GM21723 (cell line): Measurements from ENCODE around the gene OR1J2.
A peak's percentile ranks its signal among the peaks of the same experiment; 100 is the strongest.
"Not testable (repeated sequence)": the region's sequence is repeated elsewhere in the genome, so short reads cannot be mapped to it uniquely, and the experiment has no call there.

Source experiments
- ATAC-seq: cut with Tn5 transposase; IDR thresholded peaks from one replicate; pipeline ENCODE4 v1.9.1; 2021; ENCODE audit warnings: mild to moderate bottlenecking, moderate library complexity; ENCODE audit not compliant: unreplicated experiment

OR1J2 gene, protein sequence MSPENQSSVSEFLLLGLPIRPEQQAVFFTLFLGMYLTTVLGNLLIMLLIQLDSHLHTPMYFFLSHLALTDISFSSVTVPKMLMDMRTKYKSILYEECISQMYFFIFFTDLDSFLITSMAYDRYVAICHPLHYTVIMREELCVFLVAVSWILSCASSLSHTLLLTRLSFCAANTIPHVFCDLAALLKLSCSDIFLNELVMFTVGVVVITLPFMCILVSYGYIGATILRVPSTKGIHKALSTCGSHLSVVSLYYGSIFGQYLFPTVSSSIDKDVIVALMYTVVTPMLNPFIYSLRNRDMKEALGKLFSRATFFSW

DNA sequence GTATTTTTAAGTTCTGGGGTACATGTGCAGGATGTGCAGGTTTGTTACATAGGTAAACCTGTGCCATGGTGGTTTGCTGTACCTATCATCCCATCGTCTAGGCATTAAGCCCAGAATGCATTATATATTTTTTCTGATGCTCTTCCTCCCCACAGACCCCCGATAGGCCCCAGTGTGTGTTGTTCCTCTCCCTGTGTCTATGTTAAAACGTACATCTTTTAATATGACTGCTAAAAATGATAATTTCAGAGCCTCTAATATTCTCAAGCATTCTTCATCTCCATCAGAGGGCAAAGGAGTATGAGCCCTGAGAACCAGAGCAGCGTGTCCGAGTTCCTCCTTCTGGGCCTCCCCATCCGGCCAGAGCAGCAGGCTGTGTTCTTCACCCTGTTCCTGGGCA lies at the start of gene OR1J2:
OR1J2 (plus strand) TSS at position 301 of the 400 bp plus-strand sequence; CDS start at position 301, 0 bp downstream.
- ATAC-seq, result no peak

DNA sequence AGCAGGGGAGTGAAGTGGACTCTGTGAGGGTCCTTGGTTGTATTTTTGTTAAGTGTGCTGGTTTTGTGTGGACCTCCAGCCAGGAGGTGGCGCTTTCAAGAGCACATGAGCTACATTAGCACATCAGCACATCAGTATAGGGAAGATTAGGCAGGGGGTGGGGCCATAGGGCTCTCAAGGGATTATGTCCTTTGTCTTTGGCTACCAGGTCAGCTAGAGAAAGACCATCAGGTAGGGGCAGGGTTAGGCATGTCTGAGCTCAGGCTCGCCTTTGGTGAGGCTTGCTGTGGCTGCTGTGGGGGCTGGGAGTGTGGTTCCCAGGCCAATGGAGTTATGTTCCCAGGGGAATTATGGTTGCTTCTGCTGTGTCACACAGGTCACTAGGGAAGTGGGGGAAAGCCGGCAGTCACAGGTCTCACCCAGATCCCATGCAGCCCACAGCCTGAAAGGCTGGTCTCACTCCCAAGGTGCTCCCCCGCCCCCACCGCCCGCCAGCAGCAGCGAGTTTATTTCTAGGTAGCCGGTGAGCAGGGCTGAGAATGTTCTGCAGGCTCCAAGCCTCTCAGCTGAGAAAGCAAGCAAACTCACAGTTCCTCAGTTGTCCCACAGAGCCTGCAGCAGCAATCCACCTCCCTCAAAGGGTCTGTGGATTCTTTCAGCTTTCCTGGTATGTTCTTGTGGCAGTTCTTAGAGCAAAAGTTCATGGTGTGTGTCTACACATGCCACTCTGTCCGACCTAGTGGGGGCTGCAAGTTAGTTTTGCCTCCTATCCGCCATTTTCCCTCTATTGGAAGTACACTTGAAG lies 46.6 kb upstream of the OR1J2 start:
- ATAC-seq, result peak; percentile 75

DNA sequence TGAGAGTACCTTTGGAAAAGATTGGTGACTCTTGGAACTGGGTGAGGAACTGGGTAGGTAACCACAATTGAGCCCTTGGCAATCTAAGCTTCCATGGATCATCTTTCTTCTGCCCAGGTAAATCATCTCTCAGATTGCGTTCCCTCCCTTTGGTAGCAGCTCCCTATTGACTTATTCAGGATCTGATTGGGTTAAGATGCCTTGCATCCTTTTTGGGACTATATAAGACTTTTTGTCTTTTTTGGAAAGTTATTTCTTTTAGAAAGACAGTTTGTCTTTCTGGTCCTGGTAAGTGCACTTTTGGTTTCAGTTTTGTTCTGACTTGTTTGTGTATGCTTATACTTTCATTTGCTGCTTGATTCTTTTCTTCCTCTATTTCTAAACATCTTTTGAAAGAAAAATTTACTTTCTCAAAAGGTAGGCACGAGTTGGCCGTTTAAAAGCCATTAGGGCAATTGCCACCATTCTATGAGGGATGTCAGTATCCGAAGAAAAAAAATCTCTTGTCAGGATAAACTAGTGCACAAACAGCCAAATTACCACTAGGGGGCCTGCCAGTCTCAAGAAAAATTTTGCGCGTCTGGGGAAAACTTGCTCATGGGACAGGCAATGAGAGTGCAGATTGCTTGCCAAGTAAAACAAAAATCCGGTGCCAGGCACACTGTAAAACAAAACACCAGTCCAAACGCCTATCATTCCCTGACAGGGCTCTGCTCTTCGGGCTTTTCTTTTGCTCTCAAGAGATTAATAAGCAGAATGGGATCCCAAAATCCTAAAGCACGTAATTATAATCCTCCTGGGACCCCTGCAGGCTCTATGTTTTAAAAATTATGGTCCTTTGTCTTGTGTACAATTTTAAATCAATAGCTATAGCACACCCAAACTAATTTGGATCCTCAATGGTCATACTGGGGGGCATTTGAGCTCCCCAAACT lies 45.7 kb upstream of the OR1J2 start:
- peak; percentile 74 for ATAC-seq

DNA sequence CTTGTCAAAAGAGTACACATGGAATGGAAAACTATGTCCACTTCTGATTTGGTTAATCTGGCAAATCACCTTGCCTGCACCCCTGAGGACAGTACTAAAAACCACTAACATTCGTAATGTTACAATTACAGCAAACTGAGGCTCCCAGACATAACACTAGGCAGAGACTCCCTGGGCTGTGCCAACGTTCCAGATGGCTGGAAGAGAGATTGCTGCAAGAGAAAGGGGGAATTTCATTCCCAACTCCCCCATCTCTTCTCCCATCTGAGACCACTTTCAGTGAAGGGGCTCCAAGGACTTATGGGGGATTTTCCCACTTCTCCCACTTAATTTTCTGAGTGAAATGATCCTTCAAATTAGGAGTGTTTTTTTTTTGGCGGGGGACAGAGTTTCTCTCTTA lies 44.1 kb upstream of the OR1J2 start:
- no peak for ATAC-seq

DNA sequence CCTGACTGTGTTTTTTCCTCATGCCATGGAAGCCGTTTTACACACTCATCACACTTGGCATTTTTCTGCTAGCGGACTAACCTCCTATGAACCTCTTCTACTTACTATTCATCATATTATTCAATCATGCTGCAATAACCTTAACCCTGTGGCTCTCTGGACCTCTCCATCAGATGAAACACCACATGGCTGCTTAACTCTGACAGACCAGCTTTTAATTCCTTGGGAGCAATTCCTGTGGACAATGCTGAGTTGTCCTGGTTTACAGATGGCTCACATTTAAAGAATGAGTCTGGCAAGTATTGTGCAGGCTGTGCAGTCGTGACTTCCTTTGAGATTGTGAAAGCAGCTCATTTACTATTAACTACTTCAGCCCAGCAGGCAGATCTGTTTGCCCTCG lies 41.9 kb upstream of the OR1J2 start:
- no peak for ATAC-seq

DNA sequence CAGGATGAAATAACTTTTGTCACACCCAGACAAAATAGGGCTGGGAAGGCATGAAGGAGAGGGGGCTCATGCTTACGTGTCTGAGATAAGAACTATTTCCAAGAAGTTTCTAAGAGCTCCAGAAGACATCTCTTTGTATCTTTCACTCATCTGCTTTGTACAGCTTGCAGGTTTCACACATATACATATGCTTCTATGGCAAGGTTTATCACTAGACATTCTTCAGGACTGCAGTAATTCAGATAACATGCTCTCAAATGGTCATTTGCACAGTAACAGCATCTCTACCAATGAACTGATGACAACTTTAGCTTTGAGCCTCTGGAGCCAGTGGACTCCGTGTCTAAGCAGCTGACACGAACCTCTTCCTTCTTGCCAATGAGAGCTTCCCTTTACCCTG lies 36.0 kb upstream of the OR1J2 start:
- ATAC-seq, result no peak

DNA sequence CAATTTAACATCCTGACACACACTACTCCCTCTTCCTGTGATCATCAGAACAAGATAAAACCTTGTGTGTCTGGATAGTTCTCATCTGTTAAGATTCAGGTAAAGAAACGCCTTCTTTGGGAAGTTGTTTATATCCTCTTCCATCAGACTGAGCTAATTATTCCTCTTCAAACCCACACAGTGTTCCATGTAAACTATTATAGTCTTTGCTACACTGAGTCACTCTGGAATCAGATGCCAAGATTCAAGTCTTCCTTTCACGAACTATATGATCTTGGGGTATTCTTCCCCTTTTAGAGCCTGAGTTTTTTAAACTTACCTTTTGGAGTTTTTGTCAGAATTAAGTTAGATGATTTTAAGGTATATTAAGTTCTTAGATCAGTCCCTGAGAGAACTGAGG lies 34.9 kb upstream of the OR1J2 start:
- no peak for ATAC-seq

DNA sequence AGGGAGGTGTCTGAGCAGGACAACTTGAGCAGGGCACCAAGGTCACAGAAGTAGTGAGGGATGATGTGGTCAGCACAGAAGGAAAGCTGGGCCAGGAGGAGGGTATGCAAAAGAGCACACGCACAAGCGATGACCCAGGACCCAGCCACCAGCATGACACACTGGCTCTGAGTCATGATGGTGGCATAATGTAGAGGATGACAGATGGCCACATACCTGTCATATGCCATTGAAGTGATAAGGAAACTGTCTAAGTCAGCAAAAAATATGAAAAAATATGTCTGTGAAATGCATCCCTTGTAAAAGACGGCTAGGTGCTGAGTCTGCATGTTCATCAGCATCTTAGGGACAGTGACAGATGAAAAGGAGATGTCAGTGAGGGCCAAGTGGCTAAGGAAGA lies 33.3 kb upstream of the OR1J2 start:
- ATAC-seq, result no peak

DNA sequence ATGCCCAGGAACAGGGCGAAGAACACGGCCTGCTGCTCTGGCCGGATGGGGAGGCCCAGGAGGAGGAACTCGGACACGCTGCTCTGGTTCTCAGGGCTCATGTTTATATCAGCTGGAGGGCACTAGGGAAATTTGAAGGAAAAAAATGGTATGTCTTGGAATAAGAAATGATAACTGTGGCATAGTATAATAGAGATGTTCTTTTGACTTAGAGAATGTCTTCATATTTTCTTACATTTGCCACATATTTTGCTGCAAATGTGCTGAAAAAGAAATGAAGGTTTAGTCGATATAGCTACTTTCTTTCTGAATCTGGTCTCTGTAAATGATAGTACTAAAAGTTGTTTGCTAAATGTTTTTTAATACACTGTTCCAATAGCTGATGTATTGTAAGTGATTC lies 32.8 kb upstream of the OR1J2 start, which contains the start of gene OR1J1:
OR1J1 (minus strand) TSS at position 101 of the 400 bp plus-strand sequence; CDS start at position 101, 0 bp downstream.
- ATAC-seq, result no peak

DNA sequence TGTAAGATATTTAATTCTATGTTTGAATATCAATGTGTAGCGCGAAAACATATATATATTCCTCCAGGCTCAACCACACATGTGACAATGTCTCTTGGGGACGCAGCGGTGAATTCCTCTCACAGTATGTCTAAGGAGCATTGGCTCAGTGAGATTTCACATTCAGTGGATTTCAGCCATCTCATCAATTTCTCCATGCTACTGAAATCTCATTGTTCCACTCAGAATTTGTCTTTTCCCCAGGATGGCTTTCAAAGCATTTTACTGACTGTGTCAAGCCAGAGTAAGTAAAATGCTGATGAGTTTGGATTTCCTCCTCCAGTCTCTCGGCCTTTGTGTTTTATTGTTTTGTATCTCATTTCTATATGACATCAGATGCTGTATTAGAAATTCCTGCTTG lies 31.5 kb upstream of the OR1J2 start:
- ATAC-seq, result no peak

DNA sequence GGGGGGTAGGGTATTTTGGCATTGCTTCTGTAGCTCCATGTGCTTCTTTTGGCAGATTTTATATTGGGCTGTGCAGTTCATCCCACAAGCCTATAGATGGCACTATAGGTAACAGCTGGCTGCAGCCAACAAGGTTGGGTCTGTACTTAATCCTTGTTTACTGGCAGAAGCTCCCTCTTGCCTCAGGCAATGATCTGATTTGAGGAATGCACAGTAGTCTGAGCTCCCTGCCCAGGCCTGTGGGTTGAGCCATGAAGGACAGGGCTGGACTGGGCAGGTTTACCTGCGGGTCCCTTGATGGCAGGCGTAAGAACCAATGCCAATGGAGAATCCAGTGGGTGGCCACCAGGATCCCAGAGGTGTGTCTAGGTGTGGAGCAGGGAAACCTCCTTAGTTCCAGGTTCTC lies 11.7 kb upstream of the OR1J2 start:
- ATAC-seq, result no peak

DNA sequence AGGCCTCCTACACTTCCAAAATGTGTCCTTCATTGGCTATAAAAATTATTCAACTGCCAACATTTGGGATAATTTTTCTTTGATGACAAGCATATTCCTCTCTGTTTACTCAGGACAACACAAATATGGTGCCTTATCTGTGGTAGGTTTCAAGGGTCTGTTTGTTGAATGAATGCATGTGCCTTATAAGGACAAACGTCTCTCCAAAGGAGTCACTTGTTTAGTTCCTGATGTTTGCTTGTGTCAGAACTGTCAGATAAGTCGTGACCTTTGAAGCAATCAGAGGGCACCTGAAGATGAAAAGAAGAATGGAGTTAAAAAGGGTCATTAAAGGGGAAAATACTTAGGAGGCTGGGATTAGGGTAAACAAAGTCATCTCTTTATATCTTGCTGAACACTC lies 3.6 kb upstream of the OR1J2 start:
- ATAC-seq, result no peak

DNA sequence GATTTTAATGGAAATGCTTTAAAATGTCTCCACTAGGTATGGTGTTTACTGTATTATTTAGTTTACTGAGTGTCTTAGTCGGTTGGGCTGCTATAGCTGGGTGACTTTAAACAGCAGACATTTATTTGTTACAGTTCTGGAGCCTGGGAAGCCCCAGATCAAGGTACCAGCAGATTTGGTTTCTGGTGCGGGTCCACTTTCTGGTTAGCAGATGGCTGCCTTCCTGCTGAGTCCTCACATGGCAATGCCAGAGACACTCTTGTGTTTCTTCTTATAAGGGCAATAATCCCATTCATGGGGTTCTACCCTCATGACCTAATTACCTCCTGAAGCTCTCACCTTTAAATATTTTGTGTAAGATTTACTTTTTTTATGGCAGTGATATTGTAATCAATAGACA lies 7.6 kb downstream of the OR1J2 start:
- no peak for ATAC-seq

DNA sequence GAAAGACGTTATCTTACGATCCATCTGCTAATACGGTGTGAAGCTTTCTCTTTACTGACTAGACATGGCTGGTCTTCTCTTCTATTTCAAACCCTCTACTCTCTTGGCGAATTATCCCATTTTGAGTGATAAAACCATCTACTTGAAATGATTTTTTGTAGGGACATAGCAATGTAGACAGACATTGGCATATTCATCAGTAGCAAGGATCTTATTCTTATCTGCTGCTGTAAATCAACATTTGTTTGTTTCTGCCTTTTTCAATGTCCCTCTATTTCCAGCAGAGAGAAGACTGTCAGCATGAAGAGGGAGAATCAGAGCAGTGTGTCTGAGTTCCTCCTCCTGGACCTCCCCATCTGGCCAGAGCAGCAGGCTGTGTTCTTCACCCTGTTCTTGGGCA lies 8.2 kb downstream of the OR1J2 start, which contains the start of gene OR1J4:
OR1J4 (plus strand) TSS at position 301 of the 400 bp plus-strand sequence; CDS start at position 301, 0 bp downstream.
- no peak for ATAC-seq

DNA sequence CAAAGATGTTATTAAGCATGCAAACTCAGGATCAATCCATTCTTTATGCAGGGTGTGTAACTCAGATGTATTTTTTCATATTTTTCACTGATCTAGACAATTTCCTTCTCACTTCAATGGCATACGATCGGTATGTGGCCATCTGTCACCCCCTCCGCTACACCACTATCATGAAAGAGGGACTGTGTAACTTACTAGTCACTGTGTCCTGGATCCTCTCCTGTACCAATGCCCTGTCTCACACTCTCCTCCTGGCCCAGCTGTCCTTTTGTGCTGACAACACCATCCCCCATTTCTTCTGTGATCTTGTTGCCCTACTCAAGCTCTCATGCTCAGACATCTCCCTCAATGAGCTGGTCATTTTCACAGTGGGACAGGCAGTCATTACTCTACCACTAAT lies 8.8 kb downstream of the OR1J2 start:
- ATAC-seq, result no peak

DNA sequence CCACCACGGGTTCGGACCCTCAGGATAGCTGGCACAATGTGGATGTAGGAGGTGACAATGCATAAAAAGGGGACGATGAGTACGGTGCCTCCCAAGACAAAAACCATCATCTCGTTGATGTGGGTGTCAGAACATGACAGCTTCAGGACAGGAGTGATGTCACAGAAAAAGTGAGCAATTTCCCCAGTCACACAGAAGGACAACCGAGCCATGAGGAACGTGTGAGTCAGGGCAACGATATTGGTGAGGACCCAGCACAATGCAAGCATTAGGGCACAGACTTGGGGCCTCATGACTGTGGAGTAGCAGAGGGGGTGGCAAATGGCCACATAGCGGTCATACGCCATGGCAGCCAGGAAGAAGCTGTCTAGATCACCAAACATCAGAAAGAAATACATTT lies 16.0 kb downstream of the OR1J2 start:
- ATAC-seq, result no peak

DNA sequence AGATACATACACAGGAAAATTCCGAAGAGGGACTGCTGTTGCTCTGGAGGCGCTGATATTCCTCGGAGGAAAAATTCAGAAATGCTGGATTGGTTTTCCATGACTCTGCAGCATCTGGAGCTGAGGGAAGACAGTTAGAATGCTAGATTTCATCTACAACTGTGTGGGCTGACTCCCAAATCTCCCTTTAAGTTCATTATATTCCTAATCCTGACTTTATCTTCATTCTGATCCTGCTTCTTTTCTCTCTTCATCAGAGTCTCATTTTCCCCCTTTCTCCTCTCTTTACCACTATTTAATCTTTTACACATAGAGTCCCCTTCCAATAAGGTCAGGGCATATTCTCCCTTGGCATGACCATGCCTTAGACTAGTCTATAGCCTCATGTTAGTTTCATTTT lies 16.6 kb downstream of the OR1J2 start, which contains the start of gene OR1N1:
OR1N1 (minus strand) TSS at position 101 of the 400 bp plus-strand sequence; CDS start at position 101, 0 bp downstream.
- no peak for ATAC-seq

DNA sequence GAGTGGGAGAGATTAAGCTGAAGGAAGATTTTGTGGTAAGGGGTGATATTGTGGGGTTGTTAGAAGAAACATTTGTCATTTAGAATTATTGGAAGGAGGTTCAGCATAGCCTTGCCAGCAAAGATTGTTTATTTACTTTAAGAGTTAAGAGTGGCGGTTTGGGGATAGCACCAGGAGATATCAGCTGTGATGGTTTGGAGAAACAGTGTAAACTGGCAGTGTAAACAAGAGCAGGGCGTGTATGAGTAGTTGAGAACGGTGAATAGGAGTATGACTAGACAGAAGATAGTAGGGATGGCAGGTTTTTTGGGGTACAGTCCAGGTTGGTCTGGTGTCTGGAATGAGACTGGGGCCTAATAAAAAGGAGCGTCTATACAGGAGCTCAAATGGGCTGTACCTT lies 20.6 kb downstream of the OR1J2 start:
- ATAC-seq, result not testable (repeated sequence)

DNA sequence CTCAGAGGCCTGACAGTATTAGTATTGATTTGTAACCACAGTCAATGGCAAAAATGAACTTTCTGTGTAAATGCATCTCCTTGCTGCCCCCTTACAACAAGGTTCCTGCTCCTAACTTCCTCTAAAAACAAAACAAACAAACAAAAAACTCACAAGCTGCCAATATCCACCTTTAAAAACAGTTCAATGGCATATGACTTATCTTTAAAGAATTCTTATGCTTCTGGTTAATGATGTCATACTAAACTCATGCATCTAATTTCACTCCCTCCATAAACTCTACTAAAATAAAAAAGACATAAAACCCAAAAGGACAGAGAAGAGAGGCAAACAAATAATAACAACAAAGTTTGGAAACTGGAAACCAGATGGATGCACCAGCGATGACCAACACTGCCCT lies 25.5 kb downstream of the OR1J2 start:
- no peak for ATAC-seq

DNA sequence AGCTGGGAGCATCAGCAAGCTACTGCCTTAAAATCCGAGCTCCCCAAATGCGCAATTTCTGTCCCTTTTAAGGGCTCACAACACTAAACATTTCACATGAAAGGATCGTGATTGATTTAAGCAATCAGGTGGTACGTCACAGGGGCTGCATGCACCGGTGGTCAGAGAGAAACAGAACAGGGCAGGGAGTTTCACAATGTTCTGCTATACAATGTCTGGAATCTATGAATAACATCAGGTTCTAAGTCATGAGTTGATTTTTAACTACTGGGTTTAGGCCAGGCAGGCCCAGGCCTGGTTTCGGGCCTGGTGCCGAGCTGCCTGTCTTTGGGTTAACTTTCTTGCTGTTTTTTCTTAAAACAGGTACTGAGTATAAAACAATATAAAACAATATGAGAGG lies 26.5 kb downstream of the OR1J2 start:
- not testable (repeated sequence) for ATAC-seq

DNA sequence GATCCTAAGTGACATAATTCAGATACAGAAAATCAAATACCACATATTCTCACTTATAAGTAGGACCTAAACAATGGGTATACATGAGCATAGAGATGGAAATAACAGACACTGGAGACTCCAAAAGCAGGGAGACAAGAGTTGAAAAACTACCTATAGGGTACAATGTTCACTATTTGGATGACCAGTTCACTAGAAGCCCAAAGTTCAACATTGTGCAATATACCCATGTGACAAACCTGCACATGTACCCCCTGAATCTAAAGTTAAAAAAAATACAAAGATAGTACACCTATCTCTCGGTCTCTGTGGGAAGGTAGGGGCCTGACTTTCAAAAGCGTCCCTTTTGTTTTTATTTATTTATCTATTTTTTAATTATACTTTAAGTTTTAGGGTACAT lies 28.2 kb downstream of the OR1J2 start:
- ATAC-seq, result no peak
